H9 (cell line): Measurements from ENCODE around the gene FAIM2. TPM values are rescaled to one million over a fixed set of nuclear protein-coding genes. Genes with fewer than 3 reads are reported as not detected.

Experiments
- DNase-seq: peaks from one replicate; pipeline ENCODE4 v3.0.0-alpha.2; 2017
- H2AFZ ChIP-seq: one replicate; pipeline ENCODE4 v1.6.1; 2013; ENCODE audit warnings: mild to moderate bottlenecking, low read length, control low read depth, moderate library complexity
- H2AK5ac ChIP-seq: 2 replicates; pipeline ENCODE4 v1.6.1; 2013; ENCODE audit warnings: low read length, control low read depth, mixed read lengths; ENCODE audit not compliant: insufficient read length
- H2BK120ac ChIP-seq: one replicate; pipeline ENCODE4 v1.6.1; 2013; ENCODE audit warnings: low read depth, mild to moderate bottlenecking, low read length, control low read depth, inconsistent platforms; ENCODE audit not compliant: poor library complexity, severe bottlenecking
- H2BK12ac ChIP-seq: 2 replicates; pipeline ENCODE4 v1.6.1; 2013; ENCODE audit warnings: low read length, control low read depth, mixed read lengths, low read depth; ENCODE audit not compliant: insufficient read length
- H2BK15ac ChIP-seq: 2 replicates; pipeline ENCODE4 v1.6.1; 2013; ENCODE audit warnings: low read depth, low read length, control low read depth
- H2BK20ac ChIP-seq: one replicate; pipeline ENCODE4 v1.6.1; 2013; ENCODE audit warnings: low read depth, mild to moderate bottlenecking, low read length, control low read depth, inconsistent platforms; ENCODE audit not compliant: poor library complexity, severe bottlenecking
- H2BK5ac ChIP-seq: 2 replicates; pipeline ENCODE4 v1.6.1; 2013; ENCODE audit warnings: low read length, control low read depth, mixed read lengths; ENCODE audit not compliant: insufficient read length
- H3K14ac ChIP-seq: 2 replicates; pipeline ENCODE4 v1.6.1; 2013; ENCODE audit warnings: low read length, control low read depth; ENCODE audit not compliant: insufficient read depth
- H3K18ac ChIP-seq: 2 replicates; pipeline ENCODE4 v1.6.1; 2013; ENCODE audit warnings: low read depth, mild to moderate bottlenecking, mixed read lengths, low read length, control low read depth; ENCODE audit not compliant: insufficient read length
- H3K23ac ChIP-seq: 2 replicates; pipeline ENCODE4 v1.6.1; 2013; ENCODE audit warnings: low read length, control low read depth, mixed read lengths, low read depth; ENCODE audit not compliant: insufficient read length
- H3K23me2 ChIP-seq: 2 replicates; pipeline ENCODE4 v1.6.1; 2013; ENCODE audit warnings: low read depth, mild to moderate bottlenecking, mixed read lengths, low read length, control low read depth; ENCODE audit not compliant: insufficient read length, poor library complexity, severe bottlenecking
- H3K27ac ChIP-seq: 2 replicates; pipeline ENCODE4 v1.5.1; 2013; ENCODE audit warnings: low read length, control low read depth, mixed read lengths, low read depth; ENCODE audit not compliant: insufficient read length
- H3K27me3 ChIP-seq: 2 replicates; pipeline ENCODE4 v1.6.1; 2013; ENCODE audit warnings: low read length, control low read depth, inconsistent platforms; ENCODE audit not compliant: insufficient read depth
- H3K4ac ChIP-seq: 2 replicates; pipeline ENCODE4 v1.6.1; 2013; ENCODE audit warnings: low read depth, mild to moderate bottlenecking, control low read depth, inconsistent platforms, low read length, moderate library complexity
- H3K4me1 ChIP-seq: 2 replicates; pipeline ENCODE4 v1.6.1; 2013; ENCODE audit warnings: low read length, control low read depth, inconsistent platforms; ENCODE audit not compliant: insufficient read depth
- H3K4me2 ChIP-seq: 2 replicates; pipeline ENCODE4 v1.6.1; 2013; ENCODE audit warnings: low read length, control low read depth, mixed read lengths; ENCODE audit not compliant: insufficient read length, insufficient read depth
- H3K56ac ChIP-seq: 2 replicates; pipeline ENCODE4 v1.6.1; 2013; ENCODE audit warnings: low read depth, mild to moderate bottlenecking, mixed read lengths, low read length, control low read depth; ENCODE audit not compliant: insufficient read length
- H3K79me1 ChIP-seq: 2 replicates; pipeline ENCODE4 v1.6.1; 2013; ENCODE audit warnings: low read depth, mild to moderate bottlenecking, moderate library complexity, low read length, control low read depth, inconsistent platforms; ENCODE audit not compliant: insufficient read depth, poor library complexity, severe bottlenecking
- H3K79me2 ChIP-seq: 2 replicates; pipeline ENCODE4 v1.6.1; 2013; ENCODE audit warnings: low read length, control low read depth, inconsistent platforms; ENCODE audit not compliant: insufficient read depth
- H3K9ac ChIP-seq: 2 replicates; pipeline ENCODE4 v1.6.1; 2013; ENCODE audit warnings: low read length, control low read depth, mixed read lengths; ENCODE audit not compliant: insufficient read length; ENCODE audit errors: extremely low read depth
- H3K9me3 ChIP-seq: one replicate; pipeline ENCODE4 v1.6.1; 2013; ENCODE audit warnings: low read depth, low read length, inconsistent platforms; ENCODE audit not compliant: control insufficient read depth
- H3T11ph ChIP-seq: one replicate; pipeline ENCODE4 v1.6.1; 2013; ENCODE audit warnings: mild to moderate bottlenecking, low read length, control low read depth, inconsistent platforms
- H4K20me1 ChIP-seq: one replicate; pipeline ENCODE4 v1.6.1; 2013; ENCODE audit not compliant: control insufficient read depth, insufficient read length, insufficient read depth
- H4K5ac ChIP-seq: 2 replicates; pipeline ENCODE4 v1.6.1; 2013; ENCODE audit warnings: low read depth, mild to moderate bottlenecking, mixed read lengths, low read length, control low read depth; ENCODE audit not compliant: insufficient read length
- H4K8ac ChIP-seq: replicated peaks from 2 replicates; pipeline ENCODE4 v1.6.1; 2013; ENCODE audit warnings: low read length, control low read depth, mixed read lengths, low read depth; ENCODE audit not compliant: insufficient read length
- H4K91ac ChIP-seq: 2 replicates; pipeline ENCODE4 v1.6.1; 2013; ENCODE audit warnings: low read depth, mild to moderate bottlenecking, moderate library complexity, mixed read lengths, low read length, control low read depth; ENCODE audit not compliant: insufficient read length
- H3K27ac Mint-ChIP-seq, 3 experiments: 2 replicates in 2 of 3; 3 replicates in 1 of 3; pipeline ENCODE4 v1.8.0; 2020 to 2021; ENCODE audit warnings: mixed read lengths in 3 of 3, mild to moderate bottlenecking in 1 of 3, moderate library complexity in 1 of 3
- H3K27me3 Mint-ChIP-seq: 2 replicates; pipeline ENCODE4 v1.8.0; 2021; ENCODE audit warnings: low read depth, mild to moderate bottlenecking, moderate library complexity, mixed read lengths
- H3K36me3 Mint-ChIP-seq, 3 experiments: 2 replicates in 2 of 3; 3 replicates in 1 of 3; pipeline ENCODE4 v1.8.0; 2020 to 2021; ENCODE audit warnings: low read depth in 3 of 3, mixed read lengths in 3 of 3; ENCODE audit not compliant: insufficient read depth in 1 of 3
- H3K4me1 Mint-ChIP-seq, 2 experiments: 2 replicates each; pipeline ENCODE4 v1.8.0; 2020; ENCODE audit warnings: mixed read lengths in 2 of 2
- H3K4me3 Mint-ChIP-seq, 2 experiments: 2 replicates in 1 of 2; 3 replicates in 1 of 2; pipeline ENCODE4 v1.8.0; 2020 to 2021; ENCODE audit warnings: mild to moderate bottlenecking in 2 of 2, mixed read lengths in 2 of 2, moderate library complexity in 1 of 2
- H3K9me3 Mint-ChIP-seq, 2 experiments: 2 replicates in 1 of 2; 3 replicates in 1 of 2; pipeline ENCODE4 v1.8.0; 2020; ENCODE audit warnings: mild to moderate bottlenecking in 2 of 2, mixed read lengths in 2 of 2, moderate library complexity in 1 of 2
- CTCF ChIP-seq: fragments of 200-600 bp; sonication (generic); conservative IDR thresholded peaks from 3 replicates; pipeline ENCODE4 v1.8.0; 2021; ENCODE audit warnings: antibody characterized with exemption, mild to moderate bottlenecking
- WGBS: extraction: QIAGEN DNeasy Blood & Tissue Kit; methylation state at CpG from one replicate; pipeline ENCODE4 v1.1.7; 2013; ENCODE audit warnings: missing lambda C conversion rate, low lambda C conversion rate, mixed read lengths; ENCODE audit not compliant: insufficient read length; ENCODE audit errors: extremely low coverage; 5-methylcytosine and 5-hydroxymethylcytosine counted together
- total RNA-seq: library from RNA; stranded (reverse); gene quantifications from 2 replicates; pipeline ENCODE4 v1.2.1, GENCODE V29; 2021

FAIM2 gene
- total RNA-seq, 1 experiment from 2014 or later: 0.42 TPM

- no peaks in the 10 kb centered on the region for H3K27me3 ChIP-seq
- no peak overlapping the region for H3K14ac ChIP-seq
- no peak overlapping the region for H2BK20ac ChIP-seq
- H4K5ac ChIP-seq: no peak overlapping the region
- H3K18ac ChIP-seq: no peak overlapping the region
- H3K9me3 ChIP-seq: no peaks in the 10 kb centered on the region
- H2AK5ac ChIP-seq: no peak overlapping the region
- no peak overlapping the region for H3K4me2 ChIP-seq
- H2BK120ac ChIP-seq: no peak overlapping the region
- Mint-ChIP-seq H3K36me3 (no peaks in the 10 kb centered on the region), H3K4me3 (no peak overlapping the region), H3K27me3 (no peaks in the 10 kb centered on the region; the same call in 1 of the 2 replicates), H3K9me3 (no peaks in the 10 kb centered on the region), H3K4me1 (peaks cover 14 to 15% of the 10 kb centered on the region in 2 experiments), H3K27ac (0 out of 7 replicates have a peak overlapping the region, but pooled peaks of 1 of the 3 experiments have one; percentile 28)
- peak; percentile 78 for TF ChIP-seq CTCF
- no peak for DNase-seq
- H3T11ph ChIP-seq: no peak overlapping the region
- WGBS: no CpG with 5 or more reads among the region's 3 CpGs
- no peak overlapping the region for H2BK12ac ChIP-seq
- H2BK5ac ChIP-seq: no peak overlapping the region
- no peak overlapping the region for H3K9ac ChIP-seq
- no peaks in the 10 kb centered on the region for H3K4me1 ChIP-seq
- no peaks in the 10 kb centered on the region for H3K79me2 ChIP-seq
- H2BK15ac ChIP-seq: no peak overlapping the region
- H4K8ac ChIP-seq: no peak overlapping the region
- no peak overlapping the region for H3K27ac ChIP-seq
- no peak overlapping the region for H2AFZ ChIP-seq
- H3K4ac ChIP-seq: no peak overlapping the region
- H3K56ac ChIP-seq: no peak overlapping the region
- H3K79me1 ChIP-seq: no peaks in the 10 kb centered on the region
- H4K20me1 ChIP-seq: no peaks in the 10 kb centered on the region
- H3K23me2 ChIP-seq: peaks cover 10% of the 10 kb centered on the region
- H3K23ac ChIP-seq: no peak overlapping the region
- no peak overlapping the region for H4K91ac ChIP-seq
Measured at GRCh38 chr12:49838973-49839633, 64.6 kb downstream of the FAIM2 start.
